Coronary artery (tissue), 2 donors: ENCODE data around the gene DELE1.

Experiments used
- DNase-seq: peaks from one replicate; pipeline ENCODE4 v3.0.0-alpha.2; 2017; ENCODE audit warnings: low spot score
- H3K27ac ChIP-seq, 2 donors: fragments of 200-600 bp; sonication (generic); one replicate each; pipeline ENCODE4 v1.5.1; 2016 to 2019
- H3K4me3 ChIP-seq: fragments of 200-600 bp; sonication (generic); 2 replicates; pipeline ENCODE4 v1.5.1; 2016; ENCODE audit warnings: mild to moderate bottlenecking, moderate library complexity
- CTCF ChIP-seq: fragments of 200-600 bp; sonication (generic); IDR thresholded peaks from one replicate; pipeline ENCODE4 v1.5.1; 2019; ENCODE audit warnings: antibody characterized with exemption

The DELE1 gene

GRCh38 chr5:141942185-141942857, 18.6 kb downstream of the DELE1 start:
- TF ChIP-seq CTCF: no peak
- DNase-seq: no peak
- H3K27ac ChIP-seq: peak overlapping the region; percentile 11 to 82
- no peak overlapping the region for H3K4me3 ChIP-seq

- no peak for TF ChIP-seq CTCF
- no peak overlapping the region for H3K27ac ChIP-seq
- no peak for DNase-seq
- H3K4me3 ChIP-seq: no peak overlapping the region
These were observed 20.4 kb downstream of the DELE1 start for GRCh38 chr5:141944076-141944475.

GRCh38 chr5:141945511-141946051, 21.9 kb downstream of the DELE1 start:
- peak overlapping the region in 1 of 2 donors; percentile 58 for H3K27ac ChIP-seq
- no peak for TF ChIP-seq CTCF
- H3K4me3 ChIP-seq: no peak overlapping the region
- no peak for DNase-seq

GRCh38 chr5:141947316-141947715, 23.6 kb downstream of the DELE1 start:
- no peak for DNase-seq
- H3K4me3 ChIP-seq: no peak overlapping the region
- TF ChIP-seq CTCF: no peak
- H3K27ac ChIP-seq: peak overlapping the region in 1 of 2 donors; percentile 18

- no peak for TF ChIP-seq CTCF
- Histone ChIP-seq H3K27ac (no peak overlapping the region), H3K4me3 (no peak overlapping the region)
- DNase-seq: no peak
These were observed 25.1 kb downstream of the DELE1 start for GRCh38 chr5:141948812-141949211.

- no peak for DNase-seq
- no peak for TF ChIP-seq CTCF
- Histone ChIP-seq H3K4me3 (no peak overlapping the region), H3K27ac (no peak overlapping the region)
These were observed 25.8 kb downstream of the DELE1 start for GRCh38 chr5:141949511-141949910.
